ENCODE measurements around the gene ATRN.

DNA sequence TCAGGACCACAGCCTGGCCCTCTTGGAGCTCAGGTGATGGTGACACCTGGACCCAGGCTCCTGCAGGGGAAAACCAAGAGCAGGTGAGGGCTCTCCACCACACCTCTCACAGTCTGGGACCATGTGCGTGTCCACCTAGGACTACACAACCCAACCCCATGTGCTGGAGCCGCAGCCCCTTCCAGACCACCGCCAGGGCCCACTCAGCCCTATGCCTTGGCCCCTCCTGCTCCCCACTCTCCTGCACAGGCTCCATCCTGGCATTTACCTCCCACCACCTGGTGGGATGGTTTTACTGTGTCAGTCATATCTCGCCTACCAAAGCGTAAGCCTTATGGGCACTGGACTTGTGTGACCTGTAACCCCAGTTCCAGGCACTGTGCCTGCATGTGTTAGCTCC, 224.0 kb downstream of the ATRN start:
- TF ChIP-seq POLR2A (IDR thresholded peaks at IDR 0.05), result no peak
- TF ChIP-seq, protein P1, sequence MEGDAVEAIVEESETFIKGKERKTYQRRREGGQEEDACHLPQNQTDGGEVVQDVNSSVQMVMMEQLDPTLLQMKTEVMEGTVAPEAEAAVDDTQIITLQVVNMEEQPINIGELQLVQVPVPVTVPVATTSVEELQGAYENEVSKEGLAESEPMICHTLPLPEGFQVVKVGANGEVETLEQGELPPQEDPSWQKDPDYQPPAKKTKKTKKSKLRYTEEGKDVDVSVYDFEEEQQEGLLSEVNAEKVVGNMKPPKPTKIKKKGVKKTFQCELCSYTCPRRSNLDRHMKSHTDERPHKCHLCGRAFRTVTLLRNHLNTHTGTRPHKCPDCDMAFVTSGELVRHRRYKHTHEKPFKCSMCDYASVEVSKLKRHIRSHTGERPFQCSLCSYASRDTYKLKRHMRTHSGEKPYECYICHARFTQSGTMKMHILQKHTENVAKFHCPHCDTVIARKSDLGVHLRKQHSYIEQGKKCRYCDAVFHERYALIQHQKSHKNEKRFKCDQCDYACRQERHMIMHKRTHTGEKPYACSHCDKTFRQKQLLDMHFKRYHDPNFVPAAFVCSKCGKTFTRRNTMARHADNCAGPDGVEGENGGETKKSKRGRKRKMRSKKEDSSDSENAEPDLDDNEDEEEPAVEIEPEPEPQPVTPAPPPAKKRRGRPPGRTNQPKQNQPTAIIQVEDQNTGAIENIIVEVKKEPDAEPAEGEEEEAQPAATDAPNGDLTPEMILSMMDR (IDR thresholded peaks at IDR 0.05), result no peak
- no peak for TF ChIP-seq POLR2AphosphoS5 (IDR thresholded peaks at IDR 0.05)

Measured in stomach (tissue), 4 donors.